Frontal cortex (tissue), 4 donors: ENCODE measurements around the gene KRTAP10-7. TPM values are rescaled to one million over a fixed set of nuclear protein-coding genes. Genes with fewer than 3 reads are reported as not detected.

ENCODE experiments used
- DNase-seq, 2 donors: peaks; one replicate each; pipeline ENCODE4 v3.0.0; 2012; ENCODE audit warnings: low spot score in 2 of 2
- FAIRE-seq: peaks from 2 replicates; lab custom pipeline; 2012; peaks lifted over from hg19 to GRCh38; lab: Jason Lieb, UNC
- total RNA-seq: library from RNA; depleted of rRNA; stranded (reverse); fragments of >200 nt; gene quantifications from one replicate; pipeline ENCODE4 v1.2.3, GENCODE V29; 2014
- donor health status: control.
- donor health status: control.
- donor health status: control.

The KRTAP10-7 gene
- total RNA-seq, 1 donor from 2014 or later = not detected

DNA sequence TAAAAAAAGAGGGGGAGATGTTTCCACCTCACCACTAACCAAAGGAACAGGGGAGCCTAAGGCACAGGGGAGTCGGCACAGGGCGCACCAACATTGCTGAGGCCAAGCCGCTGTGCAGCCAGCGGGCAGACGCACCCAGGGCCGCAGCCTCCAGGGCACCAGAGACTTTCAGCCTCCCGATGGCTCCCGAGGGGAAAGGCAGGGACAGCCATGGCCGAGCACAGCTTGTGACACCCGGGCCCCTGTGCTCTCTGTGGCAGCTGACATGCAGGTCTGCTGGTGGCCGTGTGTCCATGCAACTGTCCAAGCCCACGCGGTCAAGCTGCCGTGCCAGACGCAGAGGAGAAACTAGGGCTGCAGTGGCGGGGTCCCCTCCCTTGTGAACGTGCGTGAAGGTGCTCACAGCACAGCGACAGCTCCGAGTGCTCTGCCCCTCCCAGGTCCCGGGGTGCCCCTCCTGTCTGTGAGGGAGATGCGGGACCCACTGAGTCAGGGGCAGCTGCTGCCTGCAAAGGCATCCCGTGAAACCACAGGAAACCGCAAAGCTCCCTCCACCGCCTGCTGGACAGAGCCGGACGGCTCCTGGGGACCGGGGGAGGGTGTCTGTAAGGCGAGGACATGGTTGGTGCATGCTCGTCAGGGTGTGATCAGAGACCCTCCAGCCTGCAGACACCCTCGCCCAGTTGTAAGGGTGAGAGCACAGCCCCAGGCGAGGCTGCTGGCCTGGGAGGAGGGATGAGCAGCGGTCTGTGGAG, 48.3 kb downstream of the KRTAP10-7 start:
- FAIRE-seq (no peak), DNase-seq (no peak)

DNA sequence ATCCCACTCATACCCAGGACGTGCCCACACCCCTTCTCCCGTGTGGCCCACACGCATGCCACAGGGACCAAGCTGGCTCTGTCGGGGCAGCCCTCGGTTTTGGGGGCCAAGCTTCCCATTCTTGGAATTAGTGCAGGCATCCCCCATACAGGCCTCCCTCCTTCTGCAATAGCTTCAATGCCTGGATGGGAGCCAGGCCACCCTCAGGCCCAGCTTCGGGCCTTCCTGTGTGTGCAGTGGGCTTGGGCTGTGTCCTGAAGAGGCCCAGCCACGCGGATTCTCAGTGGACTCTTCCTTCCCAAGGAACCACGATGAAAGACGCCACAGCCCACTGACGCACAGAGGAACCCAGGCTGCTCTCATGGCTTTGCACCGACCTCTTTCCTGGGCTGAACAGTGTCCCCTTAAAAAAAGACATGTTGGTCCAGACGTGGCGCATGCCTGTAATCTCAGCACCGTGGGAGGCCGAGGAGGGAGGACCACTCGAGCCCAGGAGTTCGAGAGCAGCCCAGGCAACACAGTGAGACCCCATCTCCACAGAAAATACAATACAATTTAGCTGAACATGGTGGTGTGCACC, 49.2 kb downstream of the KRTAP10-7 start:
- no peak for DNase-seq
- FAIRE-seq = no peak

DNA sequence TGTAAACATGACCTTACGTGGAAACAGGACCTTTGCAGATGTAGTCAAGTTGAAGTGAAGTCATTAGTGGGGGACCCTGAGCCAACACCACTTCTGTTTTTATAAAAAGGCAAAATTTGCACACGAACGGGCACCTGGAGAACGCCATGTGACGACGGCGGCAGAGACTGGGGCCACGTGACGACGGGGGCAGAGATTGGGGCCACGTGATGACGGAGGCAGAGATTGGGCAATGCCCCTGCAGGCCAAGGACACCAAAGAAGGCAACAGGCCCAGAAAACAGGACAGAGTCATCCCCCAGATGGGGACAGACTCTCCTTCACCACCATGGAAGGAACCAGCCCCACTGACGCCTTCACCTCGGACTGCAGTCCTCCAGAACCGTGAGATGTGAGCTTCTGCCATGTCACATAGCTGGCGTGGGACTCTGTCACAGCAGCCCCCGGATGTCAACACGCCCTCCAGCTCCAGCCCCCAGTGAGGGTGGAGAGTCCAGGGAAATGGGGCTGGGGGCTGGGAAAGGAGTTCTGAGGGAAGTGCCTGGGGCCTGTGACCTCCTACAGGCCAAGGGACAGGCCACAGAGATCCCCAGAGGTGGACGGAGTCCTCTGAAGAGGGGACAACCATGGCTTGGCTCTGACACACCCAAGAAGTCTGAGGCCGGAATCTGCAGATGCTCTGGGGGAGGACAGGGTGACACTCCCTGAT, 50.0 kb downstream of the KRTAP10-7 start:
- DNase-seq (no peak), FAIRE-seq (no peak)

DNA sequence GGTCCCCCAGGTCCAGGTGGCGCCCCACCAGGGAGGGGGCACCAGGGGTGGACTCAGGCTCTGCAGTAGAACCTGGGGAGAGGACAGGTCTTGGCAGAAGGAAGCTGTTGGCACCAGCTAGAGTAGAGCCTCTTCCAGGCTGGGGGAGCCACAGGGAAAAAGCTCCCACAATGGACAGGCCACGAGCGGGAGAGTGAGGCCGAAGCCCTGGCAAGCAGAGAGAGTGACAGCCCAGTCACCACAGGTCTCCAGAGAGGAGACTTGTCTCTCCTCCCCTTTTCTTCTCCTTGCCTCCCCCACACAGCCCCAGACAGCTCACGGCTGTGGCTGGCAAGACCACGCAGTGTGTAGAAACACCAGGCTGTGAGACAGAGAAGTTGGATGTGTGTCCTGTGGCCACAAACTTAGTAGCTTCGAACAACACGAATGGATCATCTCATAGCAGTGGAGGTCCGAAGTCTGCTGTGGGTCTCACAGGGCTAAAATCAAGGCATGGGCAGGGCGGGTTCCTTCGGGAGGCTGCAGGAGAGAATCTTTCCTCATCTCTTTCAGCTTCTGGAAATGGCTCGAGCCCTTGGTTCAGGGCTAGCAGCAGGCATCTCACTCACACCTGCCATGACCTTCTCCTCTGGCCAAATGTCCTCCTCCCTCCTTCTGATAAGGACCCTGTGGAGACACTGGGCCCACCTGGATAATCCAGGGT, 50.7 kb downstream of the KRTAP10-7 start:
- FAIRE-seq (no peak), DNase-seq (no peak)

Other genes starting within 250 kb of the KRTAP10-7 start
- 1.6 TPM for gene TRPM2, start 247.0 kb upstream of the KRTAP10-7 start, total RNA-seq
- gene LRRC3, start 145.1 kb upstream of the KRTAP10-7 start, total RNA-seq = 3.7 TPM
- not detected for gene KRTAP10-1, start 60.4 kb upstream of the KRTAP10-7 start, total RNA-seq
- gene KRTAP10-2, start 49.1 kb upstream of the KRTAP10-7 start, total RNA-seq = not detected
- gene KRTAP10-3, start 41.8 kb upstream of the KRTAP10-7 start, total RNA-seq = not detected
- not detected for gene KRTAP10-4, start 26.9 kb upstream of the KRTAP10-7 start, total RNA-seq
- not detected for gene KRTAP10-5, start 20.0 kb upstream of the KRTAP10-7 start, total RNA-seq
- not detected for gene KRTAP10-6, start 8.1 kb upstream of the KRTAP10-7 start, total RNA-seq
- gene KRTAP10-8, start 11.5 kb downstream of the KRTAP10-7 start, total RNA-seq = not detected
- gene KRTAP10-9, start 26.5 kb downstream of the KRTAP10-7 start, total RNA-seq = not detected
- gene KRTAP10-10, start 36.8 kb downstream of the KRTAP10-7 start, total RNA-seq = not detected
- gene KRTAP10-11, start 45.8 kb downstream of the KRTAP10-7 start, total RNA-seq = not detected
- gene KRTAP12-4, start 54.1 kb downstream of the KRTAP10-7 start, total RNA-seq = not detected
- gene KRTAP12-3, start 57.3 kb downstream of the KRTAP10-7 start, total RNA-seq = not detected
- not detected for gene KRTAP12-2, start 66.3 kb downstream of the KRTAP10-7 start, total RNA-seq
- not detected for gene KRTAP12-1, start 81.6 kb downstream of the KRTAP10-7 start, total RNA-seq
- gene KRTAP10-12, start 96.6 kb downstream of the KRTAP10-7 start, total RNA-seq = not detected
- gene TSPEAR, start 111.0 kb downstream of the KRTAP10-7 start, total RNA-seq = not detected
- 39.9 TPM for gene UBE2G2, start 201.2 kb downstream of the KRTAP10-7 start, total RNA-seq
- gene SUMO3, start 217.5 kb downstream of the KRTAP10-7 start, total RNA-seq = 63.2 TPM